Osteocyte (in vitro differentiated cells): ENCODE measurements around the gene KCNK2. TPM values are rescaled to one million over a fixed set of nuclear protein-coding genes. Genes with fewer than 3 reads are reported as not detected.

Experiments used
- DNase-seq: peaks from one replicate; pipeline ENCODE4 v3.0.0; 2021; ENCODE audit warnings: mixed read lengths; ENCODE audit not compliant: unreplicated experiment; ENCODE audit errors: extremely low spot score
- H3K27ac Mint-ChIP-seq: one replicate; pipeline ENCODE4 v1.8.0; 2021; ENCODE audit warnings: mild to moderate bottlenecking, mixed read lengths; ENCODE audit not compliant: unreplicated experiment
- H3K27me3 Mint-ChIP-seq: one replicate; pipeline ENCODE4 v1.8.0; 2021; ENCODE audit warnings: mixed read lengths; ENCODE audit not compliant: unreplicated experiment
- H3K36me3 Mint-ChIP-seq: one replicate; pipeline ENCODE4 v1.8.0; 2021; ENCODE audit warnings: mixed read lengths; ENCODE audit not compliant: unreplicated experiment
- H3K4me1 Mint-ChIP-seq: one replicate; pipeline ENCODE4 v1.8.0; 2021; ENCODE audit warnings: mixed read lengths; ENCODE audit not compliant: unreplicated experiment
- H3K4me3 Mint-ChIP-seq: one replicate; pipeline ENCODE4 v1.8.0; 2021; ENCODE audit warnings: mild to moderate bottlenecking, moderate library complexity, mixed read lengths; ENCODE audit not compliant: unreplicated experiment
- H3K9me3 Mint-ChIP-seq: one replicate; pipeline ENCODE4 v1.8.0; 2021; ENCODE audit warnings: mixed read lengths; ENCODE audit not compliant: unreplicated experiment
- CTCF ChIP-seq: fragments of 200-600 bp; sonication (generic); IDR thresholded peaks from 2 replicates; pipeline ENCODE4 v1.5.0; 2021; ENCODE audit warnings: antibody characterized with exemption, mild to moderate bottlenecking, moderate library complexity
- total RNA-seq: library from RNA; stranded (reverse); gene quantifications from 2 replicates; pipeline ENCODE4 v1.2.1, GENCODE V29; 2021

Gene KCNK2
- total RNA-seq, 1 donor from 2014 or later, result not detected

GRCh38 chr1:215118081-215118480 lies 35.5 kb downstream of the KCNK2 start:
- Mint-ChIP-seq H3K4me3 (no peak overlapping the region), H3K27me3 (no peaks in the 10 kb centered on the region), H3K4me1 (peaks cover 26% of the 10 kb centered on the region), H3K9me3 (no peaks in the 10 kb centered on the region), H3K36me3 (no peaks in the 10 kb centered on the region), H3K27ac (no peak overlapping the region)
- no peak for TF ChIP-seq CTCF
- no peak for DNase-seq

GRCh38 chr1:215119056-215119455 lies 36.5 kb downstream of the KCNK2 start:
- H3K4me3 Mint-ChIP-seq, result no peak overlapping the region

GRCh38 chr1:215119719-215120365 lies 37.3 kb downstream of the KCNK2 start:
- Mint-ChIP-seq H3K27ac (no peak overlapping the region), H3K36me3 (no peaks in the 10 kb centered on the region), H3K9me3 (no peaks in the 10 kb centered on the region), H3K4me1 (peaks cover 10% of the 10 kb centered on the region), H3K4me3 (no peak overlapping the region), H3K27me3 (peaks cover 3% of the 10 kb centered on the region)
- DNase-seq, result no peak
- TF ChIP-seq CTCF, result no peak

More at GRCh38 chr1:215119056-215119455, 36.5 kb downstream of the KCNK2 start:
- Mint-ChIP-seq H3K27me3 (no peaks in the 10 kb centered on the region), H3K36me3 (no peaks in the 10 kb centered on the region), H3K9me3 (no peaks in the 10 kb centered on the region), H3K4me1 (peaks cover 18% of the 10 kb centered on the region), H3K27ac (no peak overlapping the region)
- DNase-seq, result no peak
- no peak for TF ChIP-seq CTCF

GRCh38 chr1:215128504-215128903 lies 46.0 kb downstream of the KCNK2 start:
- no peak for DNase-seq
- Mint-ChIP-seq H3K4me3 (no peak overlapping the region), H3K4me1 (no peaks in the 10 kb centered on the region), H3K27me3 (peaks cover 3% of the 10 kb centered on the region), H3K27ac (no peak overlapping the region), H3K36me3 (no peaks in the 10 kb centered on the region), H3K9me3 (no peaks in the 10 kb centered on the region)
- TF ChIP-seq CTCF, result no peak

GRCh38 chr1:215131291-215131690 lies 48.8 kb downstream of the KCNK2 start:
- Mint-ChIP-seq H3K4me3 (no peak overlapping the region), H3K27ac (no peak overlapping the region), H3K9me3 (no peaks in the 10 kb centered on the region), H3K4me1 (no peaks in the 10 kb centered on the region), H3K36me3 (no peaks in the 10 kb centered on the region), H3K27me3 (no peaks in the 10 kb centered on the region)
- no peak for DNase-seq
- no peak for TF ChIP-seq CTCF
